CD4-positive, alpha-beta T cell treated with Interleukin-15 for 4 hours (primary cell): ENCODE results near the gene CFAP107.

ENCODE experiments used
- DNase-seq: peaks from one replicate; pipeline ENCODE4 v3.0.0-alpha.2; 2020; ENCODE audit warnings: low spot score

CFAP107 gene

DNA sequence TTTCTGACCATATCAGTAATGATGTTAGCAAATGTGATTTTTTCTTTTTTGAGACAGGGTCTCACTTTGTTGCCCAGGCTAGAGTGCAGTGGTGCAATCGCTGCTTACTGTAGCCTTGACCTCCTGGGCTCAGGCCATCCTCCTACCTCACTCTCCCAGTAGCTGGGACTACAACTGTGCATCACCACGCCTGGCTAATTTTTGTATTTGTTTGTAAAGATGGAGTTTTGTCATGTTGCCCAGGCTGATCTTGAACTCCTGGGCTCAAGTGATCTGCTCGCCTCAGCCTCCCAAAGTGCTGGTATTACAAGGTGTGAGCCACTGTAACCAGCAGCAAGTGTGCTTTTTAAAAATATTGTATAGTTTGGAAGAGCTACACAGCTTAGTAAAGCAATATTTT is 4.1 kb upstream of the CFAP107 start:
- DNase-seq = no peak

DNA sequence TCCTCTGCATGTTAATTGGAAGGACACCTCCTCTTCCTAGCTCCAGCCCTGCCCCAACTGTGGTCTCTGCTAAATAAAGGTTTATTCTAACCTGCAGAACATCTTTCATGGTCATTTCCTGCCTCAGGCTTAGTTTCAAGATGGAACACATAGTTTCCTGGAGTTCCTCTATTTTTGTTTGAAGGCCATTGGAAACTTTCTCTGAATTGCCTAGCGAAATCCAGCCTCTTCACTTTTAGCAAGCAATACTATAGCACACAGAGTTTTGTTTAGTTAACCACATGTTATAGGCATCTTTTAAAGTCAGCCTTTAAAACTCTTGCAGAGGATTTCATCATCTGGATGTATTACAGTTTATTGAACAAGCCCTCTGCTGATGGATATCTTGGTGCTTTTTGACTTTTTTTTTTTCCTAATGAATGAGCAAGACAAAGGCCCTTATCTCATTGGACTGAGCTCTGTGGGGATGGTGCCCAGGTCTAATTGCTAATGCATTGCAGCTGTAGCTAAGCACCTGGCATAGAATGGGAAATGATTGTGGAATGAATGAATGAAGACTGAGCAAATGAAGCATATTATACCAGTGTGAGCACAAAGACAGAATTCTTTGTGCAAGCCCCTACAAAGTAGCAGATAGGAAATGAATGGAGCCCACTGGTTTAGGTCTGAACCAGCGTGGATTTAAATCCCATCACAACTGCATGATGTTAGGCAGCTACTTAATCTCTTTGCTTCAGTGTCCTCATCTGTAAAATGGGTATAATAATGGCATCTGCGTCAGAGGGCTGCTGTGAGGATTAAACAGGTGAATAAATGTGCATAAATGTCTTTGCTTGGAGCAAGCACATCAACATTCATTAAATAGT is 641 bp upstream of the CFAP107 start:
- DNase-seq = no peak

DNA sequence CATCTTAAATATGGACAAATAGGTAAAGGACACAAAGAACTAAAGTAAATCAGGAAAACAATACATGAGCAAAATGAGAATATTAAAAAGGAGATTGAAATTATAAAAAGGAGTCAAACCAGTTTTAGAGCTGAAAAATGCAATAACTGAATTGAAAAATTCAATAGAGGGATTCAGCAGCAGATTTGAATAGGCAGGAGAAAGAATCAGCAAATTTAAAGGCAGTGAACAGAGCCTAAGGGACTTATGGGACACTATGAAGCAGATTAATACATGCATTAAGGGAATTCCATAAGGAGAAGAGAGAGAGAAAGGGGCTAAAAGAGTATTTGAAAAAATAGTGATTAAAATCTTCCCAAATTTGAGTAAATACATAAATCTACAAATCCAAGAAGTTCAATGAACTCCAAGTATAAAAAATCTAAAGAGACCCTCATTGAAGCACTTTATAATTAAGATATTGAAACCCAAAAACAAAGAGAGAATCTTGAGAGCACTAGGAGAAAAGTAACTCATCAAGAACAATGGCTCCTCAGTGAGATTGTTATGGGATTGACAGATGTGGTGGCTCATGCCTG is 2.9 kb downstream of the CFAP107 start:
- DNase-seq = no peak

DNA sequence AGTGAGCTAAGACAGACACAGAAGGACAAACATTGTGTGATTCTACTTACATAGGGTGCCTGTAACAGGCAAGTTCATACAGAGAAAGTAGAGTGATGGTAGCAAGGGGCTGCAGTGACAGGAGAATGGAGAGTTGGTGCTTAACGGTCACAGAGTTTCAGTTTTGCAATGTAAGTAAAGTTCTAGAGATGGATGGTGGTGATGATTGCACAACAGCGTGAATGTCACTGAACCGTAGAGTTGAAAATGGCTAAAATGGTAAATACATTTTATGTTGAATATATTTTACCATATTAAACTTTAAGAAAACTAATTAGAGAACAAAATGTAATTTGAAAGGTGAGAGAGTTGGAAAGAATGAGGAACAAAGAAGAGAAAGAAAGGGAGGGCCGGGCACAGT is 8.7 kb downstream of the CFAP107 start:
- DNase-seq = no peak

DNA sequence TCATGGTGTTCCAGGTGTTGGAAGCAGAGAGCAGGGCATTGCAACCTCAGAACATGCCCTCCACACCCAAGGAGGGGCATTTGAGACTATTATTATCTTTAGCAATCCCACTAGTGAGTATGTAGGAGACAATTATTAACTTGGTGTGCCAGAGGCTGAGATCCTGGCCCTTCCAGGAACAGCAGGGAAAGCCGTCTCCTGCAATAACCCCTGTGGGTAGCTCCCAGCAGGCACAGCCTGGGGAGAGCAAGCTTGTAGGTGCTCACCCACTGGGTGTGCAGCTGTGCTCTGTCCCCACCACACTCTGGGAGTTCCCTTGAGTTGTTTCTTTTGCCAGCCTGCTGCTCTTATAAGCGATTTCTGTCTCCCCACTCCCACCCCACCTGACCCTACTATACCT is 10.3 kb downstream of the CFAP107 start:
- DNase-seq = no peak

DNA sequence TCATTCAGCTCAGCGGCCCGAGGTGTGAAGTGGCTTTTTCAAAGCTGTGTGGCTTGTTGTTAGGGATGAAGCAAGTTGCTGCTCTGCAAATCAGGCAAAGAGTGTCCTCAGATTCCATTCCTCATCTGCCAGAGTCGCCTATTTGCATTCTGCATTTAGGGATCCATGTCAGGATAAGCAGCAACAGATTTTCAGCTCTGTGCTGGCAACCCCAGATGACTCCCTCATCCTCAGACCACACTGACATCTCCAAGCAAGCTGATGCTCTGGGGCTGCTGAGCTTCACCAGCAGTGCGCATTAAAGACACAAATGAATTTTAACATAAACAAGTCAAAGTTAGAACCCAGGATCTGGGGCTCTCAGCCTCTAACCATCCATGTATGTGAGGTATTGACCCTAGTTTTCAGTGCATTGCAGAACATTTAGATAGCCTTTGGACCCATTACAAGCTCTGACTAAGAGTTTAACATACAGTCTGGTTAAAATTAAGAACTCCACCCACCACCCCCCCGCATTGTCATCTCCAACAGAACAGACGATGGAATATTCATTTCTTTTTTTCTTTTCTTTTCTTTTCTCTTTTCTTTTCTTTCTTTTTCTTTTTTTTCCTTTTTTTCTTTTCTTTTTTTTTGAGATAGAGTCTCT is 10.9 kb downstream of the CFAP107 start:
- no peak for DNase-seq

DNA sequence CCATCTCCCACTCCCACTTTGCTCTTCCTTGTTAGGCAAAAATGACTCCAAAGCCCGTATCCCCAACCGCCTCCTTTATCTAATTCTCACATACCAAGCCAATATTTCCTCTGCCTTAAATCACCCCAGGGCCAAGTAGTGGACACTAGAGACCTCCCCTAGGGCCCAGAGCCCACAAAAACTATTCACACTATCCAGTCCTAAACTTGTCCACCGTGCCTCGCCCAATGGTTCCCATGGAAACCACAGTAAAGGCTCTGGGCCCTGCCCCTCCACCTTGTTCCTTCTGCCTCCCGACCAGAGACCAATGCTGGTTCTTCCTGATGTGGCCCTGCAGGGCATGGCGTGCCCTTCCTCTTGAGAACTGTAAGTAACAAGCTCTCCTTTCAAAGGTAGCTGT is 11.8 kb downstream of the CFAP107 start:
- DNase-seq = no peak

DNA sequence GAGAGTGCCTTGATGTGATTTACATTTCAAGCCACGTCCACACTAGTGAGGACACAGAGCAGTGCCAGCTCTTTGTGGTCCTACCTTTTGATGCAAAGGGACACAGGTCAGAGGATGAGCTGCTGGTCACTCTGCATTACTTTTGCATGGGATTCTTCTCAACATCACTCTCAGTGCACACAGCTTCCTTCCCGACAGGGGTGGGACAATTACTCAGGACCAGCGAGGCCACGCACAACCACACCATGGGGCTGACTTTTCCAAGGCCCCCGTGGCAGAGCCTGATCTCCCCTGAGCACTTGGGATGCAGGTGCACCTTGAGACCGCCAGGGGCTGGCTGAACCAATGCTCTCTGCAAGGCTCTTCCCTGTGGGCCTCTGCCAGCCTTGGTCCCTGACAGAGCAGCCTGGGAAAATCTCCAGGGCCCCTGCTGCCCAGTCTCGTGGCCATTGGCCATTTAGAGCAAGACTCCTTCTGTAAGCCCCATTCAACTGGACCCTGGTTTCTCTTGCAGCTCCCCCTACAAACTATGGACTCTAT is 14.3 kb downstream of the CFAP107 start:
- DNase-seq = no peak

DNA sequence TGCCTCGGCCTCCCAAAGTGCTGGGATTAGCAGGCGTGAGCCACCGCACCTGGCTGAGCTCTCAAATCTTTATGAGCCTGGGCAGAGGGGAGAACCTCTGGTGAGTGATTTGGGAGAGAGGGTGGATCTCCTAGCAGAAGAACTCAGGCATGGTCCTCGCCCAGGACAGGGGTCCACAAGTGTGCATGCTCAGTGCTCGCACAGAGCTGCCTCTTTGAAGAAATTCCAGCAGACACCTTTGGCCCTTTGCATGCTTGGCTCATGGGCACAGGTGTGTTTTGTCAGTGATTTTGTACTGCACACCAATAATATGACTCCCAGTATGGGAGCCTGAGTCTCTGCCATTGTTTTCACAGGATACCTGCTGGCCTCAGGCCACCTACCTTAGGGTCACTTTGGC is 15.8 kb downstream of the CFAP107 start:
- no peak for DNase-seq

DNA sequence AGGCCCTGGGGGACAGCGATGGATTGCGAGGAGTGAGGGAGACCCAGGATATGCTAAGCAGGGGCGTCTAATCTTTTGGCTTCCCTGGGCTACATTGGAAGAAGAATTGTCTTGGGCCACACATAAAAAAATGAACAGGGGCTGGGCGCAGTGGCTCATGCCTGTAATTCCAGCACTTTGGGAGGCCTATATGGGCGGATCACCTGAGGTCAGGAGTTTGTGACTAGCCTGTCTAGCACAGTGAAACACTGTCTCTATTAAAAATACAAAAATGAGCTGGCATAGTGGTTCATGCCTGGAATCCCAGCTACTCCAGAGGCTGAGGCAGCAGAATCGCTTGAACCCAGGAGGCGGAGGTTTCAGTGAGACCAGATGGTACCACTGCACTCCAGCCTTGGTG is 16.8 kb downstream of the CFAP107 start:
- no peak for DNase-seq

DNA sequence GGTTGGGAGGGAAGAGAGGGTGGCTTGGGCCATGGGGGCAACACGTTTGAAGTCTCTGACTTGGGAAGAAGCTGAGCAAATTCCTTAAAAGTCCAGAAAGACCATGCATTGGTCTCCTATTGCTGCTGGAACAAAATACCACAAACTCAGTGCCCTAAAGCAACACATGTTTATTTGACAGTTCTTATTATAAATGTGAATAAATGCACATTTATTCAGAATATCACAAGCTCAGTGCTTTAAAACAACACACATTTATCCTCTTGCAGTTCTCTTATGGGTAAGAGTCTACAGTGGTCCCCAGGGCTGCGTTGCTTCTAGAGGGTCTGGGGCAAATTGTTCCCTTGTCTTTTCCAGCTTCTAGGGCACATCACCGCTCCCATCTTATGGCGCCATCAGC is 17.5 kb downstream of the CFAP107 start:
- no peak for DNase-seq

DNA sequence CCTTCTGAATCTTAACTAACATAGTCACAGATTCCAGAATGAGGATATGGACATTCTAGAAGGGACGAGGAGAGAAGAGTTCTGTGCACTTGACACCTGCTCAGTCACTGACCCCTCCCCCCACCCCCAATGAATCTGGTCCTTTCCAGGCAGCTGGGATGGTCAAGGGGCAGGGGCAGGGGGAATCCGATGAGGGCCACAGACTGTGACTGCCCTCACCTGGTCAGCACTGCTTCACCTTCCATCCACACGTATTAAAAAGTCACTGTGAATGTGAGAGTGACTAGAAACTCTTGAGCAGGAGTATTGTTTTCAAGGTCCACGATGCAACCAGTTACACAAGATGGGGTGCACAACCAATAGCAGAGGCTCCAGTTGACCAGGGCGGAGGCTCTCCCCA is 18.0 kb downstream of the CFAP107 start:
- DNase-seq = no peak

DNA sequence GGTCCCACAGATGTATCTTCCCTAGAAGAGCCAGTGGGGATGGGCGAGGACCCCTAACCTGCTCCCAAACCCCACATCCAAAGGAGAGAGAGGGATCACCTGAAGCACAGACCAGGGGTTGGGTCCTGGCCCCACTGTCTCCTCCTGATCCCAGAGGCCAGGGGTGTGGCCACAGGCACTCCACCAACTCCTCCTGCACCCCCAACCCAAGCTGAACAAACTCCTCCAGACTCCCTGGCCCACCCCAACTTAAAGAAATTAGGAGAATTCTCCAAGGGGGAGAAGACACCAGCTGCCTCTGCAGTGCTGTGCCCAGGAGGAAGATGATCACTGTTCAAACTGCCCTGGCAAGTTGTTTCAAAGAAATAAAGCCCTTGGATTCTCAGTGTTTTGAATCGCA is 23.0 kb downstream of the CFAP107 start:
- DNase-seq = no peak

DNA sequence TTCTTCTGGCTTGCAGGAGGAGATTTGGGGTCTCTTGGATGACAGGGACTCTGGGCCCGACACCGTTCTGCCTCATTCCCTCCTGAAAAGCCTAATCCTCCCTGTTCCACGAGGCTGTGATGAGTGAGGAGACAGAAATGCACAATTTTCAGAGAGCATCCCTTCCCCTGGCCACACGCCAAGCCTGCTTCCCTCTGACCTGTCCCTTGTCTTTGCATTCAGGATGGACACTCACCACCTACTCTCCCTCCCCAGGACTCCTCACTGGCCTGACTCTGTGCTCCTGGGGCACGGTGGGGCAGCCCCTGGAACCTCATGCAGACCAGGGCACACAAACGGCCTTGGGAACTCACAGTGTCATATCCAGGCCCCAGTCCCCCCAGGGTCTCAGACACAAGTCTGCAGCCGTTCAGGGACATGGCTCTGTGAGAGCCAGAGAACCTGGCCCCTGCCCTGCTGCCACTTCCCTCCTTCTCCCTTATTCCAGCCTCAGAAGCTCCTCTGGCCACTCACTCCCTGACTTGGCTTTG is 24.0 kb downstream of the CFAP107 start:
- no peak for DNase-seq

DNA sequence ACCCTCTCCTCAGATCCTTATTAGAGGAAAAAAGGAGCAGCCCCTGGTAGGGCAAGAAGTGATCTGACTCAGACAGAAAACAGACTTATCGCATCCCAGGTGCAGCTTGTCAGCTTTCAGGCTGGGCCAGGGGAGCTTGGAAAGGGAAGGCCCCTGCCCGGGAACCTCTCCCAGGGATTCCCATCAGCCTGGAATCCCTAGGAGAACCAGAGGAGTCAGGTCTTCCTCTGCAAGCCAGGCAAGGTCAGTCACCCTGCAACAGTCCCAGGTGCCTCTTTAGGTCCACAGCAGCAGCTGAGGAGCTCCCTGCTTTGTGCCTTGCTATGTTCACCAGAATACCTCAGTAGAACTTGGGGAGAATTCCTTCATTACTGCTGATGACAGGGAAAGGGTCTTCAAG is 24.6 kb downstream of the CFAP107 start:
- DNase-seq = no peak

DNA sequence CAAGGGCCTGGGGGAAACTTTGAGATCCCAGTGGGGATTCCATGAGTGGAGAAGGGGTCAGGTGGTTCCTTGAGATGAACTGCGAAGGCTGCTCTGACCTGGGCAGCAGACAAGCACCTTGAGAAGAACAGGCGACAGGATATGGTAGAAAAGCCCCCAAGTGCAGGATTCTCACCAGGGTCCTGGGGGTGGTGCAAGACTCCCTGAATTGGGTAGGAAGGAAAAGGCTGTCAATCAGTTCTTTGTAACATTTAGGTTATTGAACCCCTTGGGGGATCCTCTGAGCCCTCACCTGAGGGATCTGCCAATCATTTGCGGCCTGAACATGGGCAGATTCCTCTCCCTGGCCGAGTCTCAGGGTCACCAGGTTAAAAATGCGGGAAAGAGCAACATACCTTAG is 25.2 kb downstream of the CFAP107 start:
- DNase-seq = no peak

DNA sequence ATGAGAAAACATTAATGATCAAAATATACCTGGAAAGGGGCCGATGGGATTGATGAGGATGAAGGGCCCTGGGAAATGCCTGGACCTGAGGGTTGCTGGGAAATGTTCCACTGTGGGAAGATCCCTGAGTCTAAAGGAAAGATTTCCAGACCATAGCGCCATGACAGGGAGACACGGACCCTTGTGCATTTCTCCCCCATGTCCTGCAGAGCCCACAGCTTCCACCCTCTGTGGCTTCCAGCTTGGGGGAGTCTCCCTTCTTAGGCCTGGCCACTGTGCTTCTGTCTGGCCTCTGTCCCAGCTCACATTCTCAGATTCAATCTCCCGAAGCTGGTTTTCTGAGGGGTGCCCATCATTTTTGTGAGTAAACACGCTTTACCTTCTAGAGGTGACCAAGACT is 26.5 kb downstream of the CFAP107 start:
- DNase-seq = no peak

DNA sequence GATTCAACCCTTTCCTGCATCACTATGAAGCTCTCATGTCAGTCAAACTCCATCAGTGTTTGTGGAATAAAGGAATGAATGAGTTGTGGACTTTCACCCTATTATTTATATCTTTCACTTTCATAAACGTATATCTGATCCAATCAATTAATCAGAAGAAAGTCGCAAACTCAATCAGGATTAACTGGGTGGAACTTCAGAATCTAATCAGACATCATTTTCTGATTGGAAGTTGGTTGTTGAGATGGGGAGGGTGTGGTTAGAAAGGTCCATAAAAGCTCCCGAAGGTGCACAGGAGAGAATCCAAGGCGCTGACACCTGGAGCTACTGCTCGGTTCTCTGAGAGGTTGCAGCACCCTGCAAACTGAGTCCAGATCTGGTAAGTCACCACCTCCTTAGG is 27.4 kb downstream of the CFAP107 start, which contains the start of gene PRAMEF12:
Gene PRAMEF12 (plus strand): TSS at position 301 of the 400 bp plus-strand sequence. CDS start 1,130 bp downstream, outside the sequence.
- DNase-seq = no peak

DNA sequence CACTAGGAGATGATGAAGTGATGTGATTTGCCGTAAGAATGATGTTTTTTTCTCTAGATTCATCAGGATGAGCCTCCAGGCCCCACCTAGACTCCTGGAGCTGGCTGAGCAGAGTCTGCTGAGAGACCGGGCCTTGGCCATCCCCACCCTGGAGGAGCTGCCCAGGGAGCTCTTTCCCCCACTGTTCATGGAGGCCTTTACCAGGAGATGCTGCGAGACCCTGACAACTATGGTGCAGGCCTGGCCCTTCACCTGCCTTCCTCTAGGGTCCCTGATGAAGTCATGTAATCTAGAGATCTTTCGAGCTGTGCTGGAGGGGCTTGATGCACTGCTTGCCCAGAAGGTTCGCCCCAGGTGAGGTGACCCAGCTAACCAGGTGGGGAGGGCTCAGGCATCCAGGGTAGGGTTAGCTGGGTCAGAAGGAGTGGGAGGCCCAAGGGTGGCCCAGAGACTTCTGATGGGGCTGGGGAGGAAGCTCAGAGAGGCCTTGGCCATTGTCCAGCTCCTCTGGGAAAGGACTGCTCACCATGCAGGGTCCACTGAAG is 28.9 kb downstream of the CFAP107 start:
- no peak for DNase-seq

DNA sequence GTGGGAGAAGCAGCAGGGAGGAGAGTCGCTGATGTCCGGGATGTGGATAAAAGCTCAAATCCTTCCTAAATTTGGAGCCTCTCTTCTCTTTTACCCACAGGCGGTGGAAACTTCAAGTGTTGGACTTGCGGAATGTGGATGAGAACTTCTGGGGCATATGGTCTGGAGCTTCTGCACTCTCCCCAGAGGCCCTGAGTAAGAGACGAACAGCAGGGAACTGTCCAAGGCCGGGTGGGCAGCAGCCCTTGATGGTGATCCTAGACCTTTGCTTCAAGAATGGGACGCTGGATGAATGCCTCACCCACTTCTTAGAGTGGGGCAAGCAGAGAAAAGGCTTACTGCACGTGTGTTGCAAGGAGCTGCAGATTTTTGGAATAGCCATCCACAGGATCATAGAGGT is 29.4 kb downstream of the CFAP107 start:
- DNase-seq = no peak

DNA sequence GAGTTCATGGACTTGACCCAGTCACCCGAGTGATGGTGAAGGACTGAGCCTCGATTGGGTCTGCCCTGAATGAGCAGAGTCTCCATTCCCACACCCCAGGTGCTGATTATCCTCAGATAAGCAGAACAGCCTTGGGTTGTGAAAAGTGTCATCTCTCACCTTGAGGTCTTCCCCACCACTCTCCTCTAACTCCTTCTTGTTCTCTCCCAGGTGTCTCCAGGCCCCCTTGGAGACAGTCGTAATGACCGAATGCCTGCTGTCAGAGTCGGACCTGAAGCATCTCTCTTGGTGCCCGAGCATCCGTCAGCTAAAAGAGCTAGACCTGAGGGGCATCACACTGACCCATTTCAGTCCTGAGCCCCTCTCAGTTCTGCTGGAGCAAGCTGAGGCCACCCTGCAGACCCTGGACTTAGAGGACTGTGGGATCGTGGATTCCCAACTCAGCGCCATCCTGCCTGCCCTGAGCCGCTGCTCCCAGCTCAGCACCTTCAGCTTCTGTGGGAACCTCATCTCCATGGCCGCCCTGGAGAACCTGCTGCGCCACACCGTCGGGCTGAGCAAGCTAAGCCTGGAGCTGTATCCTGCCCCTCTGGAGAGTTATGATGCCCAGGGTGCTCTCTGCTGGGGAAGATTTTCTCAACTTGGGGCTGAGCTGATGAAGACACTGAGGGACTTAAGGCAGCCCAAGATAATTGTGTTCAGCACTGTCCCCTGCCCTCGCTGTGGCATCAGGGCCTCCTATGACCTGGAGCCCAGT is 31.0 kb downstream of the CFAP107 start:
- DNase-seq = no peak

DNA sequence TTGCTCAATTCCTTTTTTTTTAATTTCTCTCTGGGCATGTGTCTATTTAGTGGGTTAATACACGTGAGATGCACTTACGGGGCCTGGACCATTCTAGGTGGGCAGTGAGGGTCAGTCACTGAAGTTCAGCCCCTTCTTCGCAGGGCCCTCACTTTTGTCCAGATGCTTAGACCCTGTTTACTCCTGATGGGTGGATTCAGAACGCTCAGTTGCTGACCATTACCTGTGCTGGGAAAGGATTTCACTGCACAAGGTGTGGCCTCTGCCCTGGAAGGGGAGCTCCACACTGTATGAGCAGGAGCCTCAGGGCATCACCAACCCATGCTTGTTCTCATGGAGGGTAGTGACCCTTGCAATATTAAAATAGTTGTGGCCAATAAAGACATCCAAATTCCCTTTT is 32.1 kb downstream of the CFAP107 start:
- no peak for DNase-seq
